Measurements from ENCODE around the gene TCF23.

GRCh38 chr2:27162151-27163121, 13.6 kb downstream of the TCF23 start:
- no peak for TF ChIP-seq POLR2A (IDR thresholded peaks at IDR 0.05; ENCODE audit: low read depth, low read length)
- TF ChIP-seq POLR2AphosphoS5 (IDR thresholded peaks at IDR 0.05; ENCODE audit: low read depth, low read length): no peak
- TF ChIP-seq POU2F2 (IDR thresholded peaks at IDR 0.05; ENCODE audit: low read depth, low read length): no peak
- TF ChIP-seq SPI1 (IDR thresholded peaks at IDR 0.05; ENCODE audit: low read depth, low read length): no peak
- TF ChIP-seq TAF1 (IDR thresholded peaks at IDR 0.05; ENCODE audit: low read depth, low read length): no peak
- TF ChIP-seq PAX5 (IDR thresholded peaks at IDR 0.05; ENCODE audit: insufficient read depth, low read length, severe bottlenecking): no peak

All from GM12891 (cell line).